GM23338 (cell line): ENCODE results near the gene WDR93.

Source experiments
- EZH2 ChIP-seq: fragments of 200-600 bp; sonication (generic); IDR thresholded peaks from one replicate; pipeline ENCODE4 v1.8.0; 2017; ENCODE audit warnings: antibody characterized with exemption, mild to moderate bottlenecking, low read depth; ENCODE audit not compliant: unreplicated experiment
- EZH2phosphoT487 ChIP-seq: fragments of 200-600 bp; sonication (generic); IDR thresholded peaks from one replicate; pipeline ENCODE4 v1.8.1; 2018; ENCODE audit warnings: antibody characterized with exemption; ENCODE audit not compliant: unreplicated experiment
- POLR2AphosphoS5 ChIP-seq: IDR thresholded peaks from 2 replicates; pipeline ENCODE4 v1.6.1; 2016; ENCODE audit warnings: antibody characterized with exemption, low read depth
- ZNF114 ChIP-seq: fragments of 250-450 bp; sonication (Bioruptor Pico); IDR thresholded peaks from 2 replicates; pipeline ENCODE4 v1.5.0; 2020; ENCODE audit warnings: mild to moderate bottlenecking, moderate library complexity
- TF ChIP-seq, protein P1 (sequence below): IDR thresholded peaks from one replicate; pipeline ENCODE4 v1.6.1; 2018; ENCODE audit warnings: antibody characterized with exemption; ENCODE audit not compliant: unreplicated experiment
- TF ChIP-seq, protein P2 (sequence below), 2 experiments: fragments of 200-600 bp in 1 of 2; sonication (generic) in 1 of 2; conservative IDR thresholded peaks; 2 replicates each; pipeline versions ENCODE4 v1.5.1 to v1.6.1; 2016 to 2017; ENCODE audit warnings: antibody characterized with exemption in 2 of 2, low read depth in 2 of 2, mild to moderate bottlenecking in 2 of 2, moderate library complexity in 1 of 2

DNA sequence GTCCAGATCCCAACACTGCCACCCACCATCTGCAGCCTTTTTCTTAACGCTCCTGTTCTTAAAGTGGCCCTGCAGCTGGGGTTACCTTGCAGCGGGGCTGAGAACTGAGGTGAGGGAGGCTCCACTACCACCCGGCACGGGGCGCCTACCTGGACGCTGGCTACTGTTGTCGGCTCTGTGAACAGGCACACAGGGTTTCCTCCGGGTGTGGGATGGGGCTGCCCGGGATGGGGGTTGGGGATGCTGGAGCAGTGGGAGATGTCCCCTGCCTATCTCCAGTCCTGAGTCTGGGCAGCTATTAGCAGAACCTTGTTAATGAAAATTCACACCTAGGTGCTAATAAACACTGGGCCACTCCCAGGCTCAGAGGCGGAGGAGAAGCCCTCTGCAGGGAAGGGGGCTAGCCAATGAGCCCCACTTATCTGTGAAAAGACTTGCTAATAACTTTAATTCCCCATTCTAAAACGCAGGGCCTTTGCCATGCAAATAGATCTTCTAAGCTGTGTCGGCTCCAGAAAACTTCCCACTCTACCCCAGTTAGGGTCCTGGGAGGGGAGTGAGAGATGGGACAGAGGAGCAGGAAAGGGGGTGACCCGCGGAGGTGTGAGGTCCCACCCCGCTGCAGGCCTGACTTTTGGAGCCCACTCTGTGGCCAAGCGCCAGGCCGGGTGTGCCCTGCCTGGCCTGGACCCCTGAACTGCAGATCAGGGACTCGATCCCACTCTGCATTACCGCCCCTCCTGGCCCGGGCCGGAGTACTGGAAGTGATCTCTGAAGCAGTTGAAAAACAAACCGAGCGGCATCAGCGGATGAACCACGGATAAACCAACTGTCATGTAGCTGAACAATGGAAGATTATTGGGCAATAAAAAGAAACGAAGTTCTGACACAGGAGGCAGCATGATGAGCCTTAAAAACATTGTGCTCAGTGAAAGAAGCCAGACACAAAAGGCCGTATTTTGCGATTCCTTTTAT is 57.4 kb downstream of the WDR93 start:
- no peak for TF ChIP-seq EZH2
- TF ChIP-seq, protein P1, sequence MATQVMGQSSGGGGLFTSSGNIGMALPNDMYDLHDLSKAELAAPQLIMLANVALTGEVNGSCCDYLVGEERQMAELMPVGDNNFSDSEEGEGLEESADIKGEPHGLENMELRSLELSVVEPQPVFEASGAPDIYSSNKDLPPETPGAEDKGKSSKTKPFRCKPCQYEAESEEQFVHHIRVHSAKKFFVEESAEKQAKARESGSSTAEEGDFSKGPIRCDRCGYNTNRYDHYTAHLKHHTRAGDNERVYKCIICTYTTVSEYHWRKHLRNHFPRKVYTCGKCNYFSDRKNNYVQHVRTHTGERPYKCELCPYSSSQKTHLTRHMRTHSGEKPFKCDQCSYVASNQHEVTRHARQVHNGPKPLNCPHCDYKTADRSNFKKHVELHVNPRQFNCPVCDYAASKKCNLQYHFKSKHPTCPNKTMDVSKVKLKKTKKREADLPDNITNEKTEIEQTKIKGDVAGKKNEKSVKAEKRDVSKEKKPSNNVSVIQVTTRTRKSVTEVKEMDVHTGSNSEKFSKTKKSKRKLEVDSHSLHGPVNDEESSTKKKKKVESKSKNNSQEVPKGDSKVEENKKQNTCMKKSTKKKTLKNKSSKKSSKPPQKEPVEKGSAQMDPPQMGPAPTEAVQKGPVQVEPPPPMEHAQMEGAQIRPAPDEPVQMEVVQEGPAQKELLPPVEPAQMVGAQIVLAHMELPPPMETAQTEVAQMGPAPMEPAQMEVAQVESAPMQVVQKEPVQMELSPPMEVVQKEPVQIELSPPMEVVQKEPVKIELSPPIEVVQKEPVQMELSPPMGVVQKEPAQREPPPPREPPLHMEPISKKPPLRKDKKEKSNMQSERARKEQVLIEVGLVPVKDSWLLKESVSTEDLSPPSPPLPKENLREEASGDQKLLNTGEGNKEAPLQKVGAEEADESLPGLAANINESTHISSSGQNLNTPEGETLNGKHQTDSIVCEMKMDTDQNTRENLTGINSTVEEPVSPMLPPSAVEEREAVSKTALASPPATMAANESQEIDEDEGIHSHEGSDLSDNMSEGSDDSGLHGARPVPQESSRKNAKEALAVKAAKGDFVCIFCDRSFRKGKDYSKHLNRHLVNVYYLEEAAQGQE, result no peak
- TF ChIP-seq POLR2AphosphoS5, result no peak
- TF ChIP-seq, protein P2, sequence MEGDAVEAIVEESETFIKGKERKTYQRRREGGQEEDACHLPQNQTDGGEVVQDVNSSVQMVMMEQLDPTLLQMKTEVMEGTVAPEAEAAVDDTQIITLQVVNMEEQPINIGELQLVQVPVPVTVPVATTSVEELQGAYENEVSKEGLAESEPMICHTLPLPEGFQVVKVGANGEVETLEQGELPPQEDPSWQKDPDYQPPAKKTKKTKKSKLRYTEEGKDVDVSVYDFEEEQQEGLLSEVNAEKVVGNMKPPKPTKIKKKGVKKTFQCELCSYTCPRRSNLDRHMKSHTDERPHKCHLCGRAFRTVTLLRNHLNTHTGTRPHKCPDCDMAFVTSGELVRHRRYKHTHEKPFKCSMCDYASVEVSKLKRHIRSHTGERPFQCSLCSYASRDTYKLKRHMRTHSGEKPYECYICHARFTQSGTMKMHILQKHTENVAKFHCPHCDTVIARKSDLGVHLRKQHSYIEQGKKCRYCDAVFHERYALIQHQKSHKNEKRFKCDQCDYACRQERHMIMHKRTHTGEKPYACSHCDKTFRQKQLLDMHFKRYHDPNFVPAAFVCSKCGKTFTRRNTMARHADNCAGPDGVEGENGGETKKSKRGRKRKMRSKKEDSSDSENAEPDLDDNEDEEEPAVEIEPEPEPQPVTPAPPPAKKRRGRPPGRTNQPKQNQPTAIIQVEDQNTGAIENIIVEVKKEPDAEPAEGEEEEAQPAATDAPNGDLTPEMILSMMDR (conservative IDR thresholded peaks at IDR 0.05; ENCODE audit: low read depth in 2 of 2), result no peak
- no peak for TF ChIP-seq ZNF114 (CRISPR knock-in tag)
- no peak for TF ChIP-seq EZH2phosphoT487
